Neural progenitor cell (in vitro differentiated cells): ENCODE data around the gene FAM185A.
"Not testable (repeated sequence)": the region's sequence is repeated elsewhere in the genome, so short reads cannot be mapped to it uniquely, and the experiment has no call there.

Experiments used
- EZH2phosphoT487 ChIP-seq: fragments of 200-600 bp; sonication (generic); IDR thresholded peaks from 2 replicates; pipeline ENCODE4 v1.6.1; 2017; ENCODE audit warnings: antibody characterized with exemption
- TF ChIP-seq, protein P1 (sequence below): fragments of 200-600 bp; sonication (generic); IDR thresholded peaks from 2 replicates; pipeline ENCODE4 v1.5.1; 2017; ENCODE audit warnings: antibody characterized with exemption, mild to moderate bottlenecking

DNA sequence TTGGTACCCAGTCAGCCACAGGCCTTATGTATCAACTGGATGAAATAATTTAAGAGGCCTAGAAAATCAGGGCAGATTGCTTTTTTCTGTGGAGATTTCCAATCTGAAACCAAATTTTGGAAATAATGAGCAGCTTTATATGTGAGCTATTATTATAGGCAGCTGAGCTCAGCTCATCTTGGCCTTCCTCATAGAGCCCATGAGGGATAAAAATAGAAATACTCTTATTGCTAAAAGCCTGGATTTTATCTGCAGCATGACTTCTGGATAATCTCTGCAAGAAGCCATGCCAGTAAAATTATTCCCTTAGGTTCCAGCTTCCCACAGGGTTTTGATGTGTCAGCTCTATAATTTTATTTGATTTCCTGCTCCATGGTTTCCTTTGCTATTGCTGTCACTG lies 43.0 kb downstream of the FAM185A start:
- TF ChIP-seq, protein P1, sequence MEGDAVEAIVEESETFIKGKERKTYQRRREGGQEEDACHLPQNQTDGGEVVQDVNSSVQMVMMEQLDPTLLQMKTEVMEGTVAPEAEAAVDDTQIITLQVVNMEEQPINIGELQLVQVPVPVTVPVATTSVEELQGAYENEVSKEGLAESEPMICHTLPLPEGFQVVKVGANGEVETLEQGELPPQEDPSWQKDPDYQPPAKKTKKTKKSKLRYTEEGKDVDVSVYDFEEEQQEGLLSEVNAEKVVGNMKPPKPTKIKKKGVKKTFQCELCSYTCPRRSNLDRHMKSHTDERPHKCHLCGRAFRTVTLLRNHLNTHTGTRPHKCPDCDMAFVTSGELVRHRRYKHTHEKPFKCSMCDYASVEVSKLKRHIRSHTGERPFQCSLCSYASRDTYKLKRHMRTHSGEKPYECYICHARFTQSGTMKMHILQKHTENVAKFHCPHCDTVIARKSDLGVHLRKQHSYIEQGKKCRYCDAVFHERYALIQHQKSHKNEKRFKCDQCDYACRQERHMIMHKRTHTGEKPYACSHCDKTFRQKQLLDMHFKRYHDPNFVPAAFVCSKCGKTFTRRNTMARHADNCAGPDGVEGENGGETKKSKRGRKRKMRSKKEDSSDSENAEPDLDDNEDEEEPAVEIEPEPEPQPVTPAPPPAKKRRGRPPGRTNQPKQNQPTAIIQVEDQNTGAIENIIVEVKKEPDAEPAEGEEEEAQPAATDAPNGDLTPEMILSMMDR: not testable (repeated sequence)
- TF ChIP-seq EZH2phosphoT487: not testable (repeated sequence)
